DMS 273 treated with DMSO at 0.1 percent for 48 hours (cell line): Measurements from ENCODE around the gene CPED1.
"Not testable (repeated sequence)": the region's sequence is repeated elsewhere in the genome, so short reads cannot be mapped to it uniquely, and the experiment has no call there.

Experiments used
- DNase-seq: peaks from one replicate; lab custom pipeline; 2025; lab: John Stamatoyannopoulos, UW

CPED1 gene

DNA sequence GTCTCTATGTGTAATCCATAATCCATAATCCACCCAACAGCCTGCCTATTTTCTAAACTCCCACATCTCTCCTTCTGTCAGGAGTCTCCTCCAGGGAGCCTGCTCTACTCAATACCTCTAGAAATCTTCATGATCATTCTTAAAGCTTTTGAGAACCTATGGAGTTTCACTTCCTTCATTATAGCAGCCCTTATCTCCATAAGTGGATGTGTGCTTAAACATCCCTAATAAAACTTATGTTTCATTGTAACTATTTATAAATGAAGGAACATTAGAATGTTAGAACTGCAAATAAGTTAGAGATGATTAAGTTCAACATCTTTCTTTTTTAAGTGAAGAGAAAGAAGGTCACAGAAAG is 8.5 kb downstream of the CPED1 start:
- DNase-seq, result no peak

DNA sequence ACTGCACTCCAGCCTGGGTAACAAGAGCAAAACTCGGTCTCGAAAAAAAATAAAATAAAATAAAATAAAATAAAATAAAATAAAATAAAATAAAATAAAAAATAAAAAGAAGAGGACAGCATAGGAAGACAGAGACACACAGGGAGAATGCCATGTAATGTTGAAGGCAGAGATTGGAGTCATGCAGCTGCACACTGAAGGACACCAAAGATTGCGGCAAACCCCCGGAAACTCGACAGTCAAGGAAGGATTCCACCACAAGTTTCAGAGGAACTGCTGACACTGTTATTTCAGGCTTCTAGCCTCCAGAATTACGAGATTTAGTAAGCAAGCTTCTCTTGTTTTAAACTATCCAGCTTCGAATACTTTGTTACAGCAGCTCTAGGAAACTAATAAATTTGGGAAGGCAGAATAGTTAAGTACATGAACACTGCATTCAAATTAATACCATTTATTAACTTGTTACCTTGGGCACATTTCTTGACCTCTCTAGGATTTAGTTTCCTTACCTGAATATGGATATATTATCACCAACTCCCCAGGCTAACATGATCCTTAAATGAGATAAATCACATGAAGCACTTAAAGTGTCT is 9.5 kb downstream of the CPED1 start:
- no peak for DNase-seq

DNA sequence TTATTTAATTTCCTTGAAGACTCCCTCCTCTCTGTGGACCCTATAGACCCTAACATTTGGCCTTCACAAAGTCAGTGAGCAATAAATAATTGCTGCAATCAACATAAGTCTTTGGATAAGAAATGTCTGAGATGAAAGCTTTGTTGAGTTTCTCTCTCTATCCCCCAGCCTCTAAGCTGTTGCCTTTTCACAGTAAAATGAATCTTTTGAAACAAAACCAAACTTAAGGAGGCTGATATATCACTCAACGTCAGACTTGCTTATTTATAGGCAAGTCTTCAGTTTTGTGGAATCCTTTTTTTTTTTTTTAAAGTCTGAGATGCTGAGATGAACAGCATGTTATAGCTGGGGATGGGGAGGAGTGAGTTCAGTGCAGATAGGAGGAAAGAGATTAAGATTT is 10.0 kb downstream of the CPED1 start:
- no peak for DNase-seq

DNA sequence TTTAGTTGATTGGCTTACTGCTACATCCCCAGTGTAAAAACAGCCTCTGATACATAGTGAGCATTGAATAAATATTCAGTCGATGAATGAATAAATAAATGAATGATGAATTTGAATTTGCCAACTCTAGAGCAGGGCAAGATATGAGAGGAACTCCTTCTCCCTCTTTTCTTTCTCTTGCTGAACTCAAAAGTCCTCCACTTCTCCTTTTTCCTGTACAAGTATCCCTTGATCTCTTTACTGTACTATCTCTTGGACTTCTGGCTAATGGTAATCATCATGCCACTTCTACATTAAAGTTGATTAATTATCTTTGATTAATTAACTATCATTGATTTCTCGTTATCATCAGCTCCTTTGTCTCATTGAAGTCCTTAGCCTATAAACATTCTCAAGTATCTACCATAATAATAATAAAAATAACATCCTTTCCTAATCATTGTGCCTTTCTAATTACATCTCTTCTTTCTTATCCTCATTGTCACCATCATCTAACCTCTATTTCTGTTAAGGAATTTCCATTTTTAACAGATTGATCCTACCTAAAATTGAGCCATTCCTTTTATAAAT is 10.6 kb downstream of the CPED1 start:
- no peak for DNase-seq

- no peak for DNase-seq
Measured at GRCh38 chr7:121000081-121000983, 11.8 kb downstream of the CPED1 start.

- DNase-seq, result no peak
Measured at GRCh38 chr7:121001234-121001906, 12.9 kb downstream of the CPED1 start.

DNA sequence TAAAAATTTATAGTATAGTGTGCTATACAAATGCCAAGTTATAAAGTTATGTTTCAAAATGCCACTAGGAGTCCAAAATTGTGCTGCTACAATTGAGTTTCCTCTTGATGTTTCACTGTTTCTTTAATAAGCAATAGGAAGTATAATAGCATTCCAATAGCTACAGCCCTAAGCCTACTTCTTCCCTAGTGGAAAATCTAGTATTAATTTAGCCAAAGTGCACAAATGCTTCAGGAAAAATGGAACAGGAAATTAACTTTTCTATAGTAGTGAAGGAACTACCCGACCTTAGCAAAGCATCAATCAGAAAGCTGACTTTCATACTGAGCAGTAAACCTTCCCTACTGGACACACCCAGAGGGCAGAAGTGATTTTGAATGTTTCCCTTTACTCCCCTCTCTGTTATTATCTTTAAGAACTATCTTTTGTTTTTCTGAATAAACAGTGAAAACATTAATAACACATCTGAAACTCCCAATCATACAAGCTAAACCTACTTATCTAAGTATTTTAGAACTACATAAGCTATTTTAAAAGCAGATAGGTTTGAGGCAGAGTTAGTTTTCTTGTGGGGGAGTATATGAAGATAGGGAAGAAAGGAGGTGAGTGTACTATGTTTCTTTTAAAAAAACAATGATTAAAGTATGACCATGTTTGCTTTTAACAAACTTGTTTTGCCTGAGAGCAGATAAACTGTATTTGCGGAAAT is 13.7 kb downstream of the CPED1 start:
- DNase-seq, result no peak

- no peak for DNase-seq
Measured at GRCh38 chr7:121002757-121003200, 14.3 kb downstream of the CPED1 start.

DNA sequence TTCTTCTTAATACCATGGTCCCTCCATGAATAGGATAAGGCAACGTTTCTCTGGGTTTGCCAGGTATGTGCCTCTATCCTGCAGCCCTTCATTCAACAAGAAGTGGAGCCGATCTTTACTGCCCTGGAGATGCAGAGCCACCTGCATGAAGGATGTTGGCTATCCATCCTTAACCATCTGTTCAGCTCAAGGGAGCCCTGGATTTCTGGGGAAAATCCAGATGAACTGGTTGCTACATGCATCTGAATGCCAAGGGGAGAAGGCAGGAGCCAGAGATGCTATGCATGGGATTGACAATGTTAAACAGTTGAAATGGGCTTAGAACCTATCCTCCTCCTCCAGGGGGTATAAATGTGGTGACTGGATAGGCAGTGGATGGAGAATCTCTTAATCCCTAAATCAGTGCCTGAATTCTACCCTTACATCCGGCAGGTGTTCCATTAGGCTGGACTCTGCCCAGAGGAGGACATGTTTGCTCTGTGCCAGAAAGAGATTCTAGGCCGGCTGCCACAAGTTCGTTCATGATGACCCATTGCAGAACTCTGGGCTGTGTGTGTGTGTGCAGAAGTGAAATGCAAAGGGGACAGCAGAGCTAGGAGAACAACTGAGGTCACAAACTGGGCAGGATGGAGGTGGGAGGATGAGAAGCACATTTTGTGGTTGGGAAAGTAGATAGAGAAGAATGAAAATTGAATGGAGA is 15.6 kb downstream of the CPED1 start:
- DNase-seq, result no peak

GRCh38 chr7:121005058-121005457 is 16.5 kb downstream of the CPED1 start:
- DNase-seq, result not testable (repeated sequence)

DNA sequence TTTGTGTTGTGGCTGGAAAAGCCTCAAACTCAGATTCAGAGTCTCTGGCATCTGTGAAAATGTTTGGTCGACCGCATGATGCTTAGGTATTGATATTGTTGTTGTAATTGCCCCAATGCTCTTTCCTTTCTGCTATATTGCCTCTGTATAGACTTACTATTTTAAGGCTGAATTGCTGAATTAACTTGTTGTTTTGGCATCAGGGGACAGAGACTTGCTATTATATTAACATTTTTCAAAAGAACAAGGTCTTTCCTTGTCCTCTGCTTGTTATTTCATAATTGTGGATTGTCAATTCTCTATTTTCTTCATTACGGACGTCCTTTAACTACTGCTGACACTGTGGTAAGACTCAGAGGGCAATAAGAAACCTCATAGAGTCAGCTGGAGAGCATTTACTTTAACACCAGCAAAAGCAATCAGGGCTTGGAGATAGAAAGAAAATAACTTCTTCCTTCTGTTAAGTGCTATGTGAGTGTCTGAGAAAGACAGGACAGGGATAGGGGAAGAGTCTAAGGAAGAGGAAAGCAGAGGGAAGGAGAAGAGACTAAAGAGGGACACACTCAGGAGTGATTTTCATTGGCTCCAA is 17.6 kb downstream of the CPED1 start:
- no peak for DNase-seq

DNA sequence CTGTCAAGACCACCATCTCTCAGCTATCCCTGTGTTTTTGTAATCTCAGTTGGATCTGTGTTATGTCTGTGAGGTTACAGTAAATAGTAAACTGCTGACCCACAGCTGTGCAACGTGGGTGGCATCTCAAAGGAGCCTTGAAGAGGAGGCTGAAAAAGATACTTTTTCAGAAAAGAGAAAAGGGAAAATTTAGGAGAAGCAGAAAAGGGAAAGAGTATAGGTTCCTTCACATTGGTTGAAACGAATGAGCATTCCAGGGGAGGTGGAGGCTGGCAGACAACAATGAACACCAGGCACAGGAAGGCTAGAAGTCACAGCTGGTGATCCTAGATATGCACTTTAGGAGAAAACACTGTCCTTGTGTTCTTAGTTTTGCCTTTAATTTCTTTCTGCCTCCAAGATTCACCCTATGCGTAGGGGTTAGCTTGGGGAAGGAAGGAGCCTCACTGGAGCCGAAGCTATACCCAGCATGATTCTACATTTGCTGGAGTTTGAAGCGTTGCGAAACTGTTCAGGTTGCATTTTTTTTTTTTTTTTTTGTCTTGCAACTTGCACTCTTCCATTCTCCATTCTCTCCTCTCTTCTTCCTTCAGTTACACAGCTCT is 18.3 kb downstream of the CPED1 start:
- no peak for DNase-seq

GRCh38 chr7:121008816-121009215 is 20.3 kb downstream of the CPED1 start:
- DNase-seq, result no peak

GRCh38 chr7:121011401-121011800 is 22.9 kb downstream of the CPED1 start:
- DNase-seq, result no peak

- no peak for DNase-seq
Measured at GRCh38 chr7:121012170-121012874, 23.8 kb downstream of the CPED1 start.

- DNase-seq, result no peak
Measured at GRCh38 chr7:121012919-121013318, 24.4 kb downstream of the CPED1 start.

DNA sequence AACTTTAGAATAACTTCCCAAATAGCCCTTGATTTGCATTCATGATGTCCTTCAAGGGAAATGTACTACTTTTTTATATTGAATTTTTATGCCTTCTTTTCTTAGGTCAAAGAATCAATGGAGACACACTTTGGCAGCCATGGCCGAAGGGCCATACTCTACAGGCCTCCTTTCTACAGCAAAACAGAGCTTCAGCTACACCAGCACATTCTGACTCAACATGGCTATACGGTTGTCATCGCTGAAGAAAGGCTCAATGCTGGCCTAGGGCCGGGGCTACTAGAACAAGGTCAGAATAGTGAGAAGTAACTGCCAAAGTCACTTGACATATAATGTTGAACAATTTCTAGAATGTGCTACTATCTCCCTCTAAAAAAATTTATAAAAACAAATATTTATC is 27.0 kb downstream of the CPED1 start:
- DNase-seq, result no peak

DNA sequence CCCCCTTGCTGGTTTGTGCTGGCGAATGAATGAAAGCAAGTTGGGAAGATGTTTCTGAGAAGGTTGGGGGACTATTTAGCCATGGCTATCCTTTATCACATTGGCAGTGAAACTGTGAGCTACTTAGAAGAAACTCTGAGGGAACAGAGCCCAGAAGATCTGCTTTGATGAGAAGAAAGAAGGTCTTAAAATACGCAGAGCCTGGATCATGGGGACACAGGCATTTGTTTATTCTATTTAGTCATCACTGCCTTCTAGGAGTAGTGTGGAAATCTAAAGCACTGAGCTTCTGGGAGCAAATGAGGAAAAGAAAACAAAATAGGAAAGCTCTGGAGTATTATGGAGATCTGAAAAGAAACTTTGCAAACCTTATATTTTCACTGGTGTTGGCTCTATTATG is 28.5 kb downstream of the CPED1 start:
- DNase-seq, result no peak

DNA sequence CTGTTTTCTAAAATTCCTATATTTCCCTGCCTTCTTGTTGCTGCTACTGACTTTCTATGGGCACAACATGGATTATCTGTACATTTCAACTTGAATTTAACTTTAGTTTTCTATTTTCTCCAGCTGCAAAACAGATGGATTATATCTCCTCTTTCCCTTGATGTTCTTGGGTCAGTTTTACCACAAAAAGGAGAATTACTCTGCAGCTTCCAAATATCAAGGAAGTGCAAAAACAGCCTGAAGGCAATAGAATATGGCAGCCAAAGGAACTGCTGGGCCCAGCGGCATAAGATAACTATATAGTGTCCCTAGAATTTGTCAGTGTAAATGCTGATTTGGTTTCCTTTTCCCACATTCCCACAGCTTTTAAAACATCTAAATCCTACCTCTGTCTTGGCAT is 29.1 kb downstream of the CPED1 start:
- no peak for DNase-seq

- DNase-seq, result no peak
Measured at GRCh38 chr7:121019018-121019417, 30.5 kb downstream of the CPED1 start.
